Measurements from ENCODE around the gene USF3. TPM values are rescaled to one million over a fixed set of nuclear protein-coding genes. Genes with fewer than 3 reads are reported as not detected.

The USF3 gene
- polyA plus RNA-seq, 1 donor from 2014 or later, result 15.4 TPM

DNA sequence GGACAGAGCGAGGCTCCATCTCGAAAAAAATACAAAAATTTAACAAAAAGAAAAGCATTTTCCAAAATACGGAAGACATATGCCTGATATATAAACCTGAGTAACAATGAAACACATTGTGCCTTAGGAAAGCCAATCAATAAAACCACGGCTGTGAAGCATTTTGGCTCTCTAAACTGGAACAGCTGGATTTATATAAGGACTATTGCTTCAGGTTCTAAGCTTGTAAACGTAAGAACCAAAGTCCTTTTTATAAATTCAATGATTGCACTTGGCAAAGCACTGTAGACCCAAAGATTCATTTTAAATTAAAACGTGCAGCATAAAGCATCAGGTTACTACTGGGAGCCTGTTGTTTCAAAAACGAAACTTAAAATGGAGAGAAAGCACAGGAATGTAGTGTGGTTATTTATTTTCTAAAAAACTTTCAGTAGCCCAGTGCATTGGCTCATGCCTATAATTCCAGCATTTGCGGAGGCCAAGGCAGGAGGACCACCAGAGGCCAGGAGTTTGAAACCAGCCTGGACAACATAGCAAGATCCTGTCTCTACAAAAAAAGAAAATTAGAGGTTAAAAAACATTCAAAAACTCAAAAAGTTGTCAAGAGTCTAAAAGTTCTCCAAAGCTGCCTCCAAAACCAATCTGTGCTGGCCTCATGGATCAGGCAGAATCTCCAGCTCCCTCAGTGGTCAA, 61.5 kb downstream of the USF3 start:
- Histone ChIP-seq H3K9me2 (ENCODE audit: insufficient read depth, low read length) (no peaks in the 10 kb centered on the region), H3K9me3 (ENCODE audit: low read length) (no peaks in the 10 kb centered on the region), H3K4me3 (ENCODE audit: low read length) (no peak overlapping the region), H3K27ac (ENCODE audit: low read length) (no peak overlapping the region), H3F3A (ENCODE audit: insufficient read depth, low read length, poor library complexity, severe bottlenecking) (no peaks in the 10 kb centered on the region), H3K4me2 (ENCODE audit: low read length) (no peak overlapping the region), H3K79me2 (replicated peaks; ENCODE audit: insufficient read depth, low read length) (no peaks in the 10 kb centered on the region), H4K20me1 (ENCODE audit: insufficient read depth) (no peaks in the 10 kb centered on the region), H3K9ac (ENCODE audit: low read length) (no peak overlapping the region), H3K36me3 (ENCODE audit: insufficient read depth, low read length) (no peaks in the 10 kb centered on the region), H2AFZ (ENCODE audit: low read depth, low read length) (no peak overlapping the region), H3K27me3 (ENCODE audit: insufficient read depth, low read depth, low read length) (no peaks in the 10 kb centered on the region)
- TF ChIP-seq POLR2AphosphoS5 (IDR thresholded peaks at IDR 0.05), result no peak
- TF ChIP-seq, protein P1, sequence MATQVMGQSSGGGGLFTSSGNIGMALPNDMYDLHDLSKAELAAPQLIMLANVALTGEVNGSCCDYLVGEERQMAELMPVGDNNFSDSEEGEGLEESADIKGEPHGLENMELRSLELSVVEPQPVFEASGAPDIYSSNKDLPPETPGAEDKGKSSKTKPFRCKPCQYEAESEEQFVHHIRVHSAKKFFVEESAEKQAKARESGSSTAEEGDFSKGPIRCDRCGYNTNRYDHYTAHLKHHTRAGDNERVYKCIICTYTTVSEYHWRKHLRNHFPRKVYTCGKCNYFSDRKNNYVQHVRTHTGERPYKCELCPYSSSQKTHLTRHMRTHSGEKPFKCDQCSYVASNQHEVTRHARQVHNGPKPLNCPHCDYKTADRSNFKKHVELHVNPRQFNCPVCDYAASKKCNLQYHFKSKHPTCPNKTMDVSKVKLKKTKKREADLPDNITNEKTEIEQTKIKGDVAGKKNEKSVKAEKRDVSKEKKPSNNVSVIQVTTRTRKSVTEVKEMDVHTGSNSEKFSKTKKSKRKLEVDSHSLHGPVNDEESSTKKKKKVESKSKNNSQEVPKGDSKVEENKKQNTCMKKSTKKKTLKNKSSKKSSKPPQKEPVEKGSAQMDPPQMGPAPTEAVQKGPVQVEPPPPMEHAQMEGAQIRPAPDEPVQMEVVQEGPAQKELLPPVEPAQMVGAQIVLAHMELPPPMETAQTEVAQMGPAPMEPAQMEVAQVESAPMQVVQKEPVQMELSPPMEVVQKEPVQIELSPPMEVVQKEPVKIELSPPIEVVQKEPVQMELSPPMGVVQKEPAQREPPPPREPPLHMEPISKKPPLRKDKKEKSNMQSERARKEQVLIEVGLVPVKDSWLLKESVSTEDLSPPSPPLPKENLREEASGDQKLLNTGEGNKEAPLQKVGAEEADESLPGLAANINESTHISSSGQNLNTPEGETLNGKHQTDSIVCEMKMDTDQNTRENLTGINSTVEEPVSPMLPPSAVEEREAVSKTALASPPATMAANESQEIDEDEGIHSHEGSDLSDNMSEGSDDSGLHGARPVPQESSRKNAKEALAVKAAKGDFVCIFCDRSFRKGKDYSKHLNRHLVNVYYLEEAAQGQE (IDR thresholded peaks at IDR 0.05; ENCODE audit: borderline replicate concordance), result no peak
- no peak for TF ChIP-seq EP300 (conservative IDR thresholded peaks at IDR 0.05; ENCODE audit: poor library complexity, severe bottlenecking)
- TF ChIP-seq EZH2 (IDR thresholded peaks at IDR 0.05; ENCODE audit: borderline replicate concordance, insufficient read depth, low read length, poor library complexity, severe bottlenecking), result no peak
- no peak for TF ChIP-seq CTCF (IDR thresholded peaks at IDR 0.05; ENCODE audit: poor library complexity, severe bottlenecking)
- no peak for TF ChIP-seq MXI1 (conservative IDR thresholded peaks at IDR 0.05; ENCODE audit: poor library complexity, severe bottlenecking)
- no peak for TF ChIP-seq RAD21 (conservative IDR thresholded peaks at IDR 0.05)
- no peak for TF ChIP-seq TAF1 (IDR thresholded peaks at IDR 0.05; ENCODE audit: low read depth)
- TF ChIP-seq SMC3 (conservative IDR thresholded peaks at IDR 0.05; ENCODE audit: poor library complexity), result no peak

GRCh38 chr3:113631573-113631972, 64.9 kb downstream of the USF3 start:
- no peaks in the 10 kb centered on the region for H3K9me3 ChIP-seq (ENCODE audit: low read length)
- H2AFZ ChIP-seq (ENCODE audit: low read depth, low read length), result no peak overlapping the region
- H3F3A ChIP-seq (ENCODE audit: insufficient read depth, low read length, poor library complexity, severe bottlenecking), result no peaks in the 10 kb centered on the region
- H3K79me2 ChIP-seq (replicated peaks; ENCODE audit: insufficient read depth, low read length), result no peaks in the 10 kb centered on the region
- H3K36me3 ChIP-seq (ENCODE audit: insufficient read depth, low read length), result no peaks in the 10 kb centered on the region
- TF ChIP-seq CTCF (IDR thresholded peaks at IDR 0.05; ENCODE audit: poor library complexity, severe bottlenecking), result no peak
- no peak for TF ChIP-seq POLR2AphosphoS5 (IDR thresholded peaks at IDR 0.05)
- TF ChIP-seq MXI1 (conservative IDR thresholded peaks at IDR 0.05; ENCODE audit: poor library complexity, severe bottlenecking), result no peak
- no peak for TF ChIP-seq RAD21 (conservative IDR thresholded peaks at IDR 0.05)
- no peak for TF ChIP-seq TAF1 (IDR thresholded peaks at IDR 0.05; ENCODE audit: low read depth)
- TF ChIP-seq, protein P1 (IDR thresholded peaks at IDR 0.05; ENCODE audit: borderline replicate concordance), result no peak
- no peak for TF ChIP-seq EZH2 (IDR thresholded peaks at IDR 0.05; ENCODE audit: borderline replicate concordance, insufficient read depth, low read length, poor library complexity, severe bottlenecking)
- no peak for TF ChIP-seq EP300 (conservative IDR thresholded peaks at IDR 0.05; ENCODE audit: poor library complexity, severe bottlenecking)
- TF ChIP-seq SMC3 (conservative IDR thresholded peaks at IDR 0.05; ENCODE audit: poor library complexity), result no peak
- no peak overlapping the region for H3K4me3 ChIP-seq (ENCODE audit: low read length)
- no peak overlapping the region for H3K4me2 ChIP-seq (ENCODE audit: low read length)
- H3K27ac ChIP-seq (ENCODE audit: low read length), result no peak overlapping the region
- no peaks in the 10 kb centered on the region for H4K20me1 ChIP-seq (ENCODE audit: insufficient read depth)
- H3K9me2 ChIP-seq (ENCODE audit: insufficient read depth, low read length), result no peaks in the 10 kb centered on the region
- H3K9ac ChIP-seq (ENCODE audit: low read length), result no peak overlapping the region
- no peaks in the 10 kb centered on the region for H3K27me3 ChIP-seq (ENCODE audit: insufficient read depth, low read depth, low read length)

Data from neural cell (in vitro differentiated cells).